GM12872 (cell line): ENCODE measurements around the gene TSPAN15.

ENCODE experiments used
- TF ChIP-seq, protein P1 (sequence below): IDR thresholded peaks from 3 replicates; pipeline ENCODE4 v1.5.1; 2011; ENCODE audit warnings: low read depth, mild to moderate bottlenecking, low read length, moderate library complexity; ENCODE audit not compliant: insufficient read depth

TSPAN15 gene

DNA sequence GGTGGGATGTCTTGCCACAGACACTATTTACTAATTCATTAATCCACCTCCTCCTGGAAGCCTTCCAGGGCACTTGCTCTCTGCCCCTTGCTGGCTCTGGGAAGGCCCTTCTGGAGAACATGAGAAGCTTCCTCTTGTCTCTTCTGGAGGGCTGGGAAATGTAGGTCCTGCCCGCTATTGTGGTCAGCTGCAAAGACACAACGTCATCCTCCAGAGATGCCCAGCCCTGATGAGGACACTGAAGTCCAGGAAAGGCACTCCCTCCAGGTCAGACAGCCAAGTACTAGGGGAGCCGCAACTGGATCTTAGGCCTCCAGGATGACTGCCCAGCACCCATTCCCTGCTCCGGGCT, 24.9 kb upstream of the TSPAN15 start:
- TF ChIP-seq, protein P1, sequence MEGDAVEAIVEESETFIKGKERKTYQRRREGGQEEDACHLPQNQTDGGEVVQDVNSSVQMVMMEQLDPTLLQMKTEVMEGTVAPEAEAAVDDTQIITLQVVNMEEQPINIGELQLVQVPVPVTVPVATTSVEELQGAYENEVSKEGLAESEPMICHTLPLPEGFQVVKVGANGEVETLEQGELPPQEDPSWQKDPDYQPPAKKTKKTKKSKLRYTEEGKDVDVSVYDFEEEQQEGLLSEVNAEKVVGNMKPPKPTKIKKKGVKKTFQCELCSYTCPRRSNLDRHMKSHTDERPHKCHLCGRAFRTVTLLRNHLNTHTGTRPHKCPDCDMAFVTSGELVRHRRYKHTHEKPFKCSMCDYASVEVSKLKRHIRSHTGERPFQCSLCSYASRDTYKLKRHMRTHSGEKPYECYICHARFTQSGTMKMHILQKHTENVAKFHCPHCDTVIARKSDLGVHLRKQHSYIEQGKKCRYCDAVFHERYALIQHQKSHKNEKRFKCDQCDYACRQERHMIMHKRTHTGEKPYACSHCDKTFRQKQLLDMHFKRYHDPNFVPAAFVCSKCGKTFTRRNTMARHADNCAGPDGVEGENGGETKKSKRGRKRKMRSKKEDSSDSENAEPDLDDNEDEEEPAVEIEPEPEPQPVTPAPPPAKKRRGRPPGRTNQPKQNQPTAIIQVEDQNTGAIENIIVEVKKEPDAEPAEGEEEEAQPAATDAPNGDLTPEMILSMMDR: no peak

DNA sequence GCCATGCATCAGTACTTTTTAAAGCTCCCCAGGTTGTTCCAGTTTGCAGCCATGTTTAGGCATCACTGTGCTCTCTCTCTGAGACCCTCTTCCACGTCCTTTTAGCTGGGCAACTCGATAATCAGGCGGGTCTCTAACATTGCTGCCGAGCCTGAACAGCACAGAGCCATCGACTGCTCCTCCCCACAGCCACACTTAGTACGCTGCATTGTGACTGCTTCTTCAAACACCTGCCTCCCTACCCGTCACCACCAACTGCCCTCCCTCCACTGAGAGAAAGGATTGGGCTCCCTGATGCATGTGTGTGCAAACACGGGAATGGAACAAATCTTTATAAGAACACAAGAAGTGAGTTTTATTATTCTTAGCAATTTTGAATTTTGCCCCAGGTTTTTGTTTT, 23.1 kb upstream of the TSPAN15 start:
- TF ChIP-seq, protein P1: no peak

DNA sequence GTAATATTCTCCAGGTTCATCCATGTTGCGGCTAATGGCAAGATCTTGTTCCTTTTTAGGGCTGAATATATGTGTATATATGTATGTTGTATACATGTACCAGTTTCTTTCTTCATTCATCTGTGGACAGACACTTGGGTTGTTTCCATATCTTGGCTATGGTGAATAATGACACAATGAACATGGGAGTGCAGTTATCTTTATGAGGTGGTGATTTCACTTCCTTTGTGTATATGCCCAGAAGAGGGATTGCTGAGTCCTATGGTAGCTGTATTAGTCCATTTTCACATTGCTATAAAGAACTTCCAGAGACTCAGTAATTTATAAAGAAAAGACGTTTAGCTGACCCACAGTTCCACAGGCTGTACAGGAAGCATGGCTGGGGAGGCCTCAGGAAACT, 17.1 kb upstream of the TSPAN15 start:
- TF ChIP-seq, protein P1: no peak

DNA sequence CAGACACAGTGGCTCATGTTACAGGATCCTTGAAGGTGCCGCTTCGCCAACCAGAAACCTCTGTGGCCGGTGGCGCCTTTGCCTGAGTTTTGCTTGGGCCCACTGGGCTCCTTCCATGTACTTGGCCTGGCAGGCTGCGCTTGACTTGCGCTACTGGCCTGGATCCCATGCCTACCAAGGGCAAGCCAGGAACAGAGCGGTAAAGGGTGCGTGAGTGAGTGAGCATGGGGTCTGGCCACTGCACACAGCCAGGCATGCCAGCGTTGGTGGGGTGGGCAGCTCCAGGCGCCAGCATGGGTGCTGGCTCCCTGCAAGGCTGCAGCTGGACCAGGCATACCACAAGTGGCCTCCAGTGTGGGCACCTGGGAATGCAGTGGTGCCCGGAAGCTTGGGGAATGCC, 16.3 kb upstream of the TSPAN15 start:
- TF ChIP-seq, protein P1: no peak

DNA sequence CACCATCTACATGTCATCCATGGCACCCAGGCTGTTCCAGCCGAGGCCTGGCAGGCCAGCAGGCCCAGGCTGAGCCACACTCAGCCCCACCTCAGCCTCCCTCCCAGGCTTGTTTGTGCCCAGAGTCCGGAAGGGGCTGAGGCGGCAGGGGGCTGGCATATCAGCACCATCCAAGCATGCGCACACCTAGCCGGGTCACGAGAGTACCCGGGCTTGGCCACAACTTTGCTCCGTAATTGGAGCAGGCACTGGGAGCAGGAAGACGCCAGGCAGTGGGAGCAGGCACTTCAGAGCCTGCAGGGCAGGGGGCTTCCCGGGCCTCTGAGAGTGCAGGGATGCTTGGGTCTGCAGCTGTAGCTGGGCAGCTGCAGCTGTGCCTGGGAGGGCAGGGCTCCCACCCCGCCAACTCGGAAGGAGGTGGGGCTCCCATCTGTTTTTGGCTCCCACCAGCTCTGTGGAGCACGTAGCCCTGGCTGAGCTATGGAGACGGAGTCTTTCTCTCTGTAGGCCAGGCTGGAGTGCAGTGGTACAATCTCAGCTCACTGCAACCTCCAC, 15.2 kb upstream of the TSPAN15 start:
- TF ChIP-seq, protein P1: no peak

DNA sequence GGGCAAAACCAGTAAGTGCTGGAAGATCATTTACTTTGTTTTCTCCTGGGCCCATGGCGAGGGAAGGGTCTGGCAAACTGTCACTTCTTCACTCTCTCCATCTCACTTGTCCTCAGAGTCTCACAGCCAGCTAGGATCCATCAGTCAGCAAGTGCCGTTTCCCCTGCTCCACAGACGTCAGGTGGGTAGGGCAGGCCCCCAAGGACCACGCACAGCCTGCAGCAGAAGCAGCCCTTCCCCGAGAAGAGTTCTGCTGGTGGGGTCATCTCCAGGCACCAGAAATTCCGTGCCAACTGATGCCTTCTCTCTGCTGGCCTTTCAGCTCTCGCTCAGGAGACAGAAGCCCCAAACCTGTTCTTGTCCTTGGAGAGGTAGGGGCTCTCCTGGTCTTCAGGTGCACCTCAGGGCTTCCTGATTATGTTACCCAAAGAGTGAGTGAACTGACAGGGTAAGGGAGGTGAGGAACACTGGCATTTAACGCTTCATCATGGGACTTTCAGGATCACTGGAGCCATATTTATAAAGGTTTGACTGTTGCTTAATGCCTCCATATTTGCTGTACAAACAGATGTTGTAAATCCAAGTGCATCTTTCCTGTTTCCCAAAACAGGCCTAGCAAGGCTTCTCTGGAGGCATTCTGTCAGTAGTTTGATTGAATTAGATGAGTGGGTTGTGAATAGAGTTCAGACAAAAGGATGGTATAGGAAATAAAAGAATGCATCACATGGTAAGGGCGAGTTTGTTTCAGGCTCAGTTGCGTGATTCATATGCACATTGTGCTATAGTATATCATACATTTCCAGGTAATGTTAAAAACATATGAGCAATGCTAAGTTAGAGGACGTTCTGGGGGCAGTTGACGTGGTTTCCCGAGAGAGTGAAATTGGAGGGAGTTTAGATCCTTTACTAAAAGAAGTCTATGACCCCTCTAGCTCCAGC, 13.7 kb upstream of the TSPAN15 start:
- TF ChIP-seq, protein P1: no peak

DNA sequence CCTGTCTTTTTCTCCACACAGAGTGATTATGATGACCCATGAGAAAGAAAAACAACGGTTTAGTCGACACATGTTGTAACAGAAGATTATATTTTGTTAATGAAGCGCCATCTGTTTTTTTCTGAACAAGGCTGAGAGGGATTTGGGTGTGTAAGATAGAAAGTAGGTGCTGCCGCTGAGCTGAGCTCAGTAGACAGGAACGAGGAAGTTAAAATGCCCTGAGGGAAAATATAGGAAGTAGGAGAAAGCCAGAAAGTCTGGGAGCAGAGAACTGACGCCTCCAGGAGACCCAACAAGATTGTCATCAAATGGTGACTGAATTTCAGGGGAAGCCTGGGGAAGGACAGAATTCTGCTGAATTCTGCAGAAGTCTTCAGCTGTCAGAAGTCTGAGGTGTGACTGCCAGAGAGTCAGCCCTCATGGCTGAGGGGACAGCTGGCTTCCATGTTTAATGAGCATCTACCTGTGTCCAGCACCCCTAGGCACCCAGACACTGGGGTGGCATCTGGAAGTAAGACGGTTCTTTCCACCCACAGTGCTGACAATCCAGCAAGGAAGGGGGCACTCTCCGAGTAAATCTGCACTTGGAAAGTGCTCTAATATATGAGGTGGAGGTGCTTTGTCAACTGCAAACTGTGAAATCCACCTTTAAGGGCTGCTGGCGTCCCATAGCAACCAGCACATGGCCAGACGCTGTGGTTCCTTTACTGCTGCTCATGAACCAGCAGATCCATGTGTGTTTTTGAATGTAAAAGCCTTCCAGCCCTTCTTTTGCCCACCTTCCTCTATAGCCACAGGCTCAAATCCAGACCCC, 12.5 kb upstream of the TSPAN15 start:
- TF ChIP-seq, protein P1: no peak
